Immature natural killer cell (primary cell): ENCODE data around the gene CYREN. TPM values are rescaled to one million over a fixed set of nuclear protein-coding genes. Genes with fewer than 3 reads are reported as not detected.

Experiments used
- DNase-seq, 3 donors: peaks; one replicate each; pipeline ENCODE4 v3.0.0; 2022; ENCODE audit warnings: mixed read lengths in 1 of 3
- H3K27ac Mint-ChIP-seq, 6 donors: one replicate each; pipeline ENCODE4 v1.8.0; 2020; ENCODE audit warnings: mixed read lengths in 6 of 6, mild to moderate bottlenecking in 5 of 6, inconsistent platforms in 4 of 6, moderate library complexity in 3 of 6
- H3K27me3 Mint-ChIP-seq, 3 donors: one replicate each; pipeline ENCODE4 v1.8.0; 2020 to 2021; ENCODE audit warnings: low read depth in 3 of 3, mild to moderate bottlenecking in 3 of 3, mixed read lengths in 3 of 3, moderate library complexity in 3 of 3, inconsistent platforms in 1 of 3
- H3K36me3 Mint-ChIP-seq, 3 donors: one replicate each; pipeline ENCODE4 v1.8.0; 2020; ENCODE audit warnings: mixed read lengths in 3 of 3, inconsistent platforms in 2 of 3, mild to moderate bottlenecking in 2 of 3
- H3K4me1 Mint-ChIP-seq, 2 donors: one replicate each; pipeline ENCODE4 v1.8.0; 2020; ENCODE audit warnings: inconsistent platforms in 2 of 2, mild to moderate bottlenecking in 2 of 2, mixed read lengths in 2 of 2, moderate library complexity in 1 of 2
- H3K4me3 Mint-ChIP-seq, 5 donors: one replicate each; pipeline ENCODE4 v1.8.0; 2020; ENCODE audit warnings: mild to moderate bottlenecking in 5 of 5, mixed read lengths in 5 of 5, inconsistent platforms in 3 of 5, moderate library complexity in 3 of 5
- H3K9me3 Mint-ChIP-seq, 6 donors: one replicate each; pipeline ENCODE4 v1.8.0; 2020; ENCODE audit warnings: mild to moderate bottlenecking in 6 of 6, mixed read lengths in 6 of 6, inconsistent platforms in 4 of 6, moderate library complexity in 3 of 6
- polyA plus RNA-seq, 3 donors: library from polyadenylated mRNA; unstranded; fragments of 300-500 nt; fragmentation: Illumina TruSeq; gene quantifications; one replicate each; pipeline ENCODE4 v1.2.3, GENCODE V29; 2021

Gene CYREN
- polyA plus RNA-seq, 3 donors from 2014 or later: 34.8 to 54.7 (median 53.1) TPM

DNA sequence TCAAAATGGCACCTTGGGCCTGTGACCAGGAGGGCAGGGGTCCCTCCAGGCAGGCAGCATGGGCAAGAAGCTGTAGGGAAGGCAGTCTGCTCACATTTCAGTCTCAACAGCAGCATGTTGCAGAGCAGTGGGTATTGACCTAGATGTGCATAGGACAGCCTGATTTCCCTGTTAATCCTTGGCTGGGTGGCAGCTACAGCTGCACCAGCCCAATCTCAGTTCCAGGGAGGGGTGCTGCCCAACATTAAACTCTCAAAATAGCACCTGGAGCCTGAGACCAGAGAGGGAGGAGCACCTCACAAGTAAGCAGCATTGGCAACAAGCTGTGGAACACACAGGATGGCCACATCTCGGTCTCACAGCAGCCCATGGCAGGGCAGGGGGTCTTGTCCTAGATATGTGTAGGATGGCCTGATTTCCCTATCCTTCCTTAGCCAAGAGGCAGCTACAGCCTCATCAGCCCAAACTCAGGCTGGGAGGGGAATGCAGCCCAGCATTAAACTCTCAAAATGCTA, 12.3 kb downstream of the CYREN start:
- peaks cover 0 to 4% (median 4%) of the 10 kb centered on the region in 3 donors for H3K27me3 Mint-ChIP-seq
- peaks cover 13 to 38% (median 21%) of the 10 kb centered on the region in 6 donors for H3K9me3 Mint-ChIP-seq
- no peak for DNase-seq
- H3K4me1 Mint-ChIP-seq: peaks cover 74 to 89% of the 10 kb centered on the region in 2 donors
- peaks cover 33 to 64% (median 54%) of the 10 kb centered on the region in 3 donors for H3K36me3 Mint-ChIP-seq
- no peak overlapping the region for H3K4me3 Mint-ChIP-seq
- H3K27ac Mint-ChIP-seq: peak overlapping the region; percentile 36 to 86 (median 60)

GRCh38 chr7:135156290-135156689, 14.2 kb downstream of the CYREN start:
- peaks cover 71 to 86% of the 10 kb centered on the region in 2 donors for H3K4me1 Mint-ChIP-seq
- H3K36me3 Mint-ChIP-seq: peaks cover 45 to 60% (median 59%) of the 10 kb centered on the region in 3 donors
- DNase-seq: no peak
- peak overlapping the region in 2 of 6 donors; percentile 35 to 36 for H3K27ac Mint-ChIP-seq
- H3K27me3 Mint-ChIP-seq: peaks cover 0 to 1% (median under 1%) of the 10 kb centered on the region in 3 donors
- peaks cover 13 to 42% (median 21%) of the 10 kb centered on the region in 6 donors for H3K9me3 Mint-ChIP-seq
- no peak overlapping the region for H3K4me3 Mint-ChIP-seq

DNA sequence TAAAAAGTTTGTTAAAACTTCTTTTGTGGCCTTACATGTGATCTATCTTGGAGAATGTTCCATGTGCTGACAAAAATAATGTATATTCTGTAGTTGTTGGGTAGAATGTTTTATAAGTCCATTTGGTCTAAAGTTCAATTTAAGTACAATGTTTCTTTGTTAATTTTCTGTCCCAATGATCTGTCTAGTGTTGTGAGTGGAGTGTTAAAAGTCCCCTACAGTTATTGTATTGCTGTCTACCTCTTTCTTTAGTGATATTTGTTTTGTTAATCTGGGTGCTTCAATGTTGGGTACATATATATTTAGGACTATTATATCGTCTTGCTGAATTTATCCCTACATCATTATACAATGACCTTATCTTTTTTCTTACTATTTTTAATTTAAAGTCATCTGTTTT, 15.8 kb downstream of the CYREN start:
- DNase-seq: no peak
- Mint-ChIP-seq H3K4me3 (no peak overlapping the region), H3K27ac (peak overlapping the region in 2 of 6 donors; percentile 2 to 25), H3K9me3 (peaks cover 13 to 42% (median 21%) of the 10 kb centered on the region in 6 donors), H3K4me1 (peaks cover 72 to 86% of the 10 kb centered on the region in 2 donors), H3K27me3 (peaks cover 0 to 1% (median 0%) of the 10 kb centered on the region in 3 donors), H3K36me3 (peaks cover 46 to 56% (median 50%) of the 10 kb centered on the region in 3 donors)

GRCh38 chr7:135152442-135152841, 18.1 kb downstream of the CYREN start:
- DNase-seq: no peak
- Mint-ChIP-seq H3K27me3 (peaks cover 0 to 7% (median 1%) of the 10 kb centered on the region in 3 donors), H3K4me1 (peaks cover 72 to 89% of the 10 kb centered on the region in 2 donors), H3K36me3 (peaks cover 46 to 50% (median 49%) of the 10 kb centered on the region in 3 donors), H3K9me3 (peaks cover 13 to 42% (median 21%) of the 10 kb centered on the region in 6 donors), H3K27ac (peak overlapping the region in 4 of 6 donors; percentile 14 to 38 (median 22)), H3K4me3 (no peak overlapping the region)

DNA sequence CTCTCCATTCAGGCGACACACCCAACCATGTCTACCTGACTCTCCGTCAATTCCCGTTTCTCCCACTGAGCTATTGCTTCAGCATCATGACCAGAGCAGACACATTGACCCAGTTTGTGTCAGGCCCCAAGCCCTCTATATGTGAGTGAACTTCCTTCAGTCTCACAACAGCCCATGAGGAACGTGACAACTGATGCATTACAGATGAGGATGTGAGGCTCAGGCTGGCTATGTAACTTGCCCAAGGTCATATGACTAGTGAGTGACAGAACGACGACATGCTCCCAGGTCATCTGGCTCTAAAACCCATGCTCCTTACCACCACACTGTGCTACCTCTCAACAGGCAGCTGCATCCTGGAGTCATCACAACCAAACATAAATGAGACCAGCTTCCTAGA, 19.0 kb downstream of the CYREN start:
- Mint-ChIP-seq H3K36me3 (peaks cover 39 to 43% (median 41%) of the 10 kb centered on the region in 3 donors), H3K27me3 (peaks cover 0 to 9% (median 1%) of the 10 kb centered on the region in 3 donors)

DNA sequence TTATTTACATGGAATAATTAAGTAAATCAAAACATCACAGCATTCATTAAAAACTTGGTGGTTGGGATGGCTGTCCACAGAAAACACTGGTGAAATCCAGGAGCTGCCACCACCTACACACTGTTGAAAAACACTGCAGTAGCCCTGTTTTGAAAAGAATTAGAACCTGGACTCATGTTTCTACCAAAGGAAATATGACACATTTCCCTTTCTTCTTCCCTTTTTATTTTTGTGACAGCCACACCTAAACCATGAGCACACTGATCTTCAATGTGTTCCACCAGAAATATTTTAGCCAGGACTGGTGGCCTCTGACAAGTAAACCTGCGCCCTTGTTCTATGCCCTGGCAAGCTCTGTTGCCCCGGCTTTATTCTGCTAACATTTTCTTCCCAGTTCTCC, 19.4 kb downstream of the CYREN start:
- Mint-ChIP-seq H3K27me3 (peaks cover 0 to 9% (median 1%) of the 10 kb centered on the region in 3 donors), H3K9me3 (peaks cover 5 to 32% (median 12%) of the 10 kb centered on the region in 6 donors), H3K36me3 (peaks cover 35 to 39% (median 37%) of the 10 kb centered on the region in 3 donors), H3K27ac (peak overlapping the region; percentile 42 to 98 (median 68)), H3K4me3 (peak overlapping the region in 4 of 5 donors; percentile 39 to 99 (median 84)), H3K4me1 (peaks cover 73 to 89% of the 10 kb centered on the region in 2 donors)
- DNase-seq: no peak

More for the DNA sequence above, 19.0 kb downstream of the CYREN start:
- Mint-ChIP-seq H3K4me3 (peak overlapping the region in 4 of 5 donors; percentile 39 to 73 (median 64)), H3K27ac (peak overlapping the region; percentile 42 to 98 (median 68)), H3K9me3 (peaks cover 8 to 36% (median 16%) of the 10 kb centered on the region in 6 donors), H3K4me1 (peaks cover 71 to 89% of the 10 kb centered on the region in 2 donors)
- DNase-seq: no peak

- Mint-ChIP-seq H3K27me3 (peaks cover 0 to 9% (median 1%) of the 10 kb centered on the region in 3 donors), H3K27ac (peak overlapping the region; percentile 31 to 99 (median 64)), H3K4me1 (peaks cover 79 to 92% of the 10 kb centered on the region in 2 donors), H3K36me3 (peaks cover 29 to 30% (median 30%) of the 10 kb centered on the region in 3 donors), H3K4me3 (peak overlapping the region; percentile 86 to 99 (median 93)), H3K9me3 (peaks cover 0 to 23% (median 3%) of the 10 kb centered on the region in 6 donors)
- DNase-seq: no peak
These were observed 20.3 kb downstream of the CYREN start for GRCh38 chr7:135150072-135150782.

GRCh38 chr7:135147899-135148721, 22.4 kb downstream of the CYREN start, which contains the start of gene TMEM140:
TMEM140 (plus strand) TSS chr7:135148072; CDS start chr7:135164442, 16,370 bp downstream.
- peak; percentile 70 to 76 (median 75) for DNase-seq
- H3K27me3 Mint-ChIP-seq: peaks cover 0 to 9% (median 1%) of the 10 kb centered on the region in 3 donors
- H3K4me1 Mint-ChIP-seq: peaks cover 70 to 76% of the 10 kb centered on the region in 2 donors
- H3K9me3 Mint-ChIP-seq: peaks cover 0 to 4% (median 0%) of the 10 kb centered on the region in 6 donors
- H3K4me3 Mint-ChIP-seq: peak within 1 kb of the TSS; percentile 86 to 99 (median 93)
- peaks cover 12 to 15% (median 12%) of the 10 kb centered on the region in 3 donors for H3K36me3 Mint-ChIP-seq
- H3K27ac Mint-ChIP-seq: peak within 1 kb of the TSS; percentile 96 to 99 (median 98)

DNA sequence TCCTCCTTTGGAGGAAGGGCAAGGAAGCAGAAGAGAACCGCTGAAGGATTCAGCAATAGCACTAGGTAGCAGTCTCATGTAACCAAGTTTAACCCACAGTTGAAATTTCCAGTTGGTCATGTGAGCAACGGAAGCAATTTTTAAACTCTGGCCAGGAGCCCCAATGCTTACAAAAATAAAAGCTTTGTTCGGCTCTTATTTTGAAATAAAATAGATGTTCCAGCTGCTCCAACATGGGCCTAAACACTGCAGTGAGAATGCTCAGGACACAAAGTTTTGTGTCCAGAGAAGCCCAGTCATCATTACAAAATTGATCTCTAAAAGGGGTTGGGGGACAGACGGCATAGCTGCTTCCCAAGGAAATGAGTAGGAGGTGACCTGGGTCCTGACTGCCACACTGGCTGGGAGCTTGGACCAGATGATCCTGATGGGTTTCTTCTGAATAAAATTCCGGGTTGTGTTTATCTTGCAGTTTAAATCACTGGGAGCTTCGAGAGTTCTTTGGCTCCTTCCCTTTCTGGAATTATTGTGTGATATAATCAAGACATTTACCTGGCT, 23.1 kb downstream of the CYREN start:
- Mint-ChIP-seq H3K4me1 (peaks cover 65 to 69% of the 10 kb centered on the region in 2 donors), H3K4me3 (peak overlapping the region; percentile 86 to 99 (median 93)), H3K27me3 (peaks cover 0 to 9% (median 0%) of the 10 kb centered on the region in 3 donors), H3K9me3 (no peaks in the 10 kb centered on the region), H3K27ac (peak overlapping the region; percentile 96 to 99 (median 98)), H3K36me3 (peaks cover 6 to 15% (median 7%) of the 10 kb centered on the region in 3 donors)
- DNase-seq: peak; percentile 39 to 56 (median 52)

DNA sequence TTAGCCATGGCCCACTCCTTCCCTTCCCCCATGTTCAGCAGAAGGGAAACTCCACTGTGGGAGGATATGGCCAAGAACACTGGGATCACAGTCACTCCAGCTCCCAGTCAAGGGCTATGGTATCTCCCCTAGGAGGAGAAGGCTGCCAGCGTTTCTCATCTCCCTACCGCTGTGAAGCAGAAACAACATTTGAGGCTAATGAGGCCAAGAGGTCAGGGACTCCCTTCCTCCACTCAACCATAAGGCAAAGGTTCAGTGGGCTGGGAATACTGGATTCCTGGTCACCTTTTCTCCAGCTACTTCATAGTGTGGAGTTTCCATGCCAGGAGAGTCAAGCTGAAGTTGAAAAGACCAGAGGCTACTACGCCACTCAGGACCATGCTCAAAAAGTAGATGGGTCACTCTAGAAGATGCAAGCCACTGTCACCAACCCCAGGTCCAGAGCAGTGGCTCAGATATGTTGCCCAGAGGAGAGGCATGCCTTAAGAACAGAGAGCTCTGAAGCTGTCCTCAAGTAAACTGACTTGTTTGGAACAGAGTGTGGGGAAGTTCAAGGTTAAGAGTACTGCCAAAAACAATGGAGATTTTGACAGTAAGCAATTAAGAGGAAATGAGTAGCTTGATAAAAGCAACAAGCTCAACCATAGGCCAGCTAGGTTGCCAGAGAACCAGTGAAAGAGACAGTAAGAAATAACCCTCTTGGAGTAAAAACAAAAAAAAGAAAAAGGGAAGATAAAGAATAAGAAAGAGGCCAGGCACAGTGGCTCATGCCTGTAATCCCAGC, 26.4 kb downstream of the CYREN start:
- peaks cover 36 to 38% of the 10 kb centered on the region in 2 donors for H3K4me1 Mint-ChIP-seq
- peaks cover 0 to 2% (median 0%) of the 10 kb centered on the region in 6 donors for H3K9me3 Mint-ChIP-seq
- no peak overlapping the region for H3K4me3 Mint-ChIP-seq
- peaks cover 16 to 27% (median 18%) of the 10 kb centered on the region in 3 donors for H3K36me3 Mint-ChIP-seq
- no peak for DNase-seq
- H3K27ac Mint-ChIP-seq: peak overlapping the region in 2 of 6 donors; percentile 5 to 20
- peaks cover 0 to 9% (median 0%) of the 10 kb centered on the region in 3 donors for H3K27me3 Mint-ChIP-seq

GRCh38 chr7:135129579-135129978, 40.9 kb downstream of the CYREN start:
- peaks cover 0 to 4% (median 0%) of the 10 kb centered on the region in 3 donors for H3K27me3 Mint-ChIP-seq
- peaks cover 1 to 17% (median 7%) of the 10 kb centered on the region in 6 donors for H3K9me3 Mint-ChIP-seq
- H3K27ac Mint-ChIP-seq: no peak overlapping the region
- no peak for DNase-seq
- H3K36me3 Mint-ChIP-seq: peaks cover 7 to 20% (median 9%) of the 10 kb centered on the region in 3 donors
- H3K4me1 Mint-ChIP-seq: no peaks in the 10 kb centered on the region
- no peak overlapping the region for H3K4me3 Mint-ChIP-seq

DNA sequence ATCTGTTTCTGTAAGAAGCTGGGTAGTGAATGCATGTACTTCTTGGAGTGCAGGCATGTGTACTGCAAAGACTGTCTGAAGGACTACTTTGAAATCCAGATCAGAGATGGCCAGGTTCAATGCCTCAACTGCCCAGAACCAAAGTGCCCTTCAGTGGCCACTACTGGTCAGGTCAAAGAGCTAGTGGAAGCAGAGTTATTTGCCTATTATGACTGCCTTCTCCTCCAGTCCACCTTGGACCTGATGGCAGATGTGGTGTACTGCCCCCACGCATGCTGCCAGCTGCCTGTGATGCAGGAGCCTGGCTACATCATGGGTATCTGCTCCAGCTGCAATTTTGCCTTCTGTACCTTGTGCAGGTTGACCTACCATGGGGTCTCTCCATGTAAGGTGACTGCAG, 41.6 kb downstream of the CYREN start:
- Mint-ChIP-seq H3K27ac (no peak overlapping the region), H3K27me3 (peaks cover 0 to 4% (median 0%) of the 10 kb centered on the region in 3 donors), H3K4me1 (no peaks in the 10 kb centered on the region), H3K4me3 (no peak overlapping the region), H3K36me3 (peaks cover 7 to 20% (median 9%) of the 10 kb centered on the region in 3 donors), H3K9me3 (peaks cover 1 to 17% (median 7%) of the 10 kb centered on the region in 6 donors)
- DNase-seq: no peak
